Rectal smooth muscle tissue (tissue), 1 donor: ENCODE data around the gene CIRBP.

ENCODE experiments used
- H3K27ac ChIP-seq: one replicate; pipeline ENCODE4 v1.7.0; 2013; ENCODE audit warnings: low read depth, low read length, inconsistent platforms
- H3K27me3 ChIP-seq: one replicate; pipeline ENCODE4 v1.7.0; 2013; ENCODE audit warnings: low read length; ENCODE audit not compliant: control insufficient read depth, insufficient read depth
- H3K36me3 ChIP-seq: one replicate; pipeline ENCODE4 v1.7.0; 2013; ENCODE audit warnings: low read length; ENCODE audit not compliant: control insufficient read depth, insufficient read depth
- H3K4me1 ChIP-seq: one replicate; pipeline ENCODE4 v1.7.0; 2013; ENCODE audit warnings: low read length; ENCODE audit not compliant: control insufficient read depth, insufficient read depth
- H3K4me3 ChIP-seq: one replicate; pipeline ENCODE4 v1.7.0; 2013; ENCODE audit warnings: low read length
- H3K9ac ChIP-seq: one replicate; pipeline ENCODE4 v1.7.0; 2013; ENCODE audit warnings: low read length

Gene CIRBP

DNA sequence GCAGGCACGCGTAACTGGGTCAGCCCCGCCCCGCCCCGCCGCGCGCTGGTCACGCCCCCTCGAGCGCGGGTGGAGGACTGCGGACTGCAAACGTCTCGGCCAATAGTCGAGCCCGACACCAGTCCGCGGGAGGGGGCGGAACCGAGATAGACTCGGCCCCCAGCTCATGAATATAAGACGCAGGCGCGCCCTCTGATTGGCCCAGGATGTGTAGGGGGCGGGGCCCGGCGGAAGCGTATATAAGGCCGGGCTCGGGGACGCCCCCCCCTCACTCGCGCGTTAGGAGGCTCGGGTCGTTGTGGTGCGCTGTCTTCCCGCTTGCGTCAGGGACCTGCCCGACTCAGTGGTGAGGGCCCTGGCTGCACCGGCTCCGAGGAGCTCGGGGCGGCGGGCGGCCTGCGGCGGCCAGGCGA lies at the start of gene CIRBP:
Gene CIRBP (plus strand): TSS at position 268 of the 413 bp plus-strand sequence. CDS start 1,602 bp downstream, outside the sequence.
- Histone ChIP-seq H3K27ac (peak within 1 kb of the TSS; percentile 99), H3K36me3 (peaks cover 25% of the 10 kb centered on the region), H3K4me1 (peaks cover 63% of the 10 kb centered on the region), H3K27me3 (no peaks in the 10 kb centered on the region), H3K4me3 (peak within 1 kb of the TSS; percentile 97), H3K9ac (peak within 1 kb of the TSS; percentile 94)

DNA sequence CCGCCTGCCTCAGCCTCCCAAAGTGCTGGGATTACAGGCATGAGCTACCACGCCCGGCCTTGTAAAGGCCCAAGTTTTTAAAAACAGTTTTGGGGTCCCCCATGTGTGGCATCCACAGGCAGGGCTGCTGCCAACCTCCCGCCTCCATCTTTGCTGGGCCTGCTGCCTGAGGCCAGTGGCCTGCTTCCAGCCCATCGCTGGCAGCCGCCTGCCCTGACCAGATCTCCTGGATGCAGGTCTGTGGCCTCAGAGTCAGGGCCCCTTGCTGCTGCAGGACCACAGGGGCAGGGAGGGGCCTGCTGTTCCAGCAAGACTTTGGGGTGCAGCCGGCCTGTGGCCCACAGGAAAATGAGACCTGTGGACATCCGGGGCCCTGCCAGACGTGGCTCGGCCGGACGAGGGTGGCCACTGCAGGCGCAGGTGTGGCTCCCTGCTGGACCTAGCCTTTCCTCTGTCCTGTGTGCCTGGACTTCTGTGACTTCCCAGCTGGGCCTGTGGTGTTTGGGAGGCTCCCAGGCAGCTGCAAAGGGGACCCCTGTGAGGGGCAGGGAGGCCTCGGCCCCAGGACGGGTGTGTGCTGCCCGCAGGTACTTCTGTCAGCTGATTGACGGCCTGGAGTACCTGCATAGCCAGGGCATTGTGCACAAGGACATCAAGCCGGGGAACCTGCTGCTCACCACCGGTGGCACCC lies 49.2 kb upstream of the CIRBP start:
- Histone ChIP-seq H3K36me3 (peaks cover 16% of the 10 kb centered on the region), H3K9ac (no peak overlapping the region), H3K27ac (no peak overlapping the region), H3K4me3 (no peak overlapping the region), H3K4me1 (peaks cover 19% of the 10 kb centered on the region), H3K27me3 (no peaks in the 10 kb centered on the region)

DNA sequence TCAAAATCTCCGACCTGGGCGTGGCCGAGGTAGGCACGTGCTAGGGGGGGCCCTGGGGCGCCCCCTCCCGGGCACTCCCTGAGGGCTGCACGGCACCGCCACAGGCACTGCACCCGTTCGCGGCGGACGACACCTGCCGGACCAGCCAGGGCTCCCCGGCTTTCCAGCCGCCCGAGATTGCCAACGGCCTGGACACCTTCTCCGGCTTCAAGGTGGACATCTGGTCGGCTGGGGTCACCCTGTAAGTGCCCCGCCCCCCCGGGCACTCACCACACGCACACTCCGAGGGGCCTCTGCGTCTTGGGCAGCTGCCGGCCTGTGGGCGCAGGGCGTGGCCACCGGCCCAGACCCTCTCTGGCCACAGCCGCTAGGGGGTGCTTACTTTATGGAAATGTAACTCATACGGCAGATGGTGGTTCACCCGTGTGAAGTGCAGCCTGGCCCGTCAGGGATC lies 48.6 kb upstream of the CIRBP start:
- Histone ChIP-seq H3K36me3 (peaks cover 16% of the 10 kb centered on the region), H3K4me1 (peaks cover 14% of the 10 kb centered on the region), H3K9ac (no peak overlapping the region), H3K27me3 (no peaks in the 10 kb centered on the region), H3K27ac (no peak overlapping the region), H3K4me3 (no peak overlapping the region)

DNA sequence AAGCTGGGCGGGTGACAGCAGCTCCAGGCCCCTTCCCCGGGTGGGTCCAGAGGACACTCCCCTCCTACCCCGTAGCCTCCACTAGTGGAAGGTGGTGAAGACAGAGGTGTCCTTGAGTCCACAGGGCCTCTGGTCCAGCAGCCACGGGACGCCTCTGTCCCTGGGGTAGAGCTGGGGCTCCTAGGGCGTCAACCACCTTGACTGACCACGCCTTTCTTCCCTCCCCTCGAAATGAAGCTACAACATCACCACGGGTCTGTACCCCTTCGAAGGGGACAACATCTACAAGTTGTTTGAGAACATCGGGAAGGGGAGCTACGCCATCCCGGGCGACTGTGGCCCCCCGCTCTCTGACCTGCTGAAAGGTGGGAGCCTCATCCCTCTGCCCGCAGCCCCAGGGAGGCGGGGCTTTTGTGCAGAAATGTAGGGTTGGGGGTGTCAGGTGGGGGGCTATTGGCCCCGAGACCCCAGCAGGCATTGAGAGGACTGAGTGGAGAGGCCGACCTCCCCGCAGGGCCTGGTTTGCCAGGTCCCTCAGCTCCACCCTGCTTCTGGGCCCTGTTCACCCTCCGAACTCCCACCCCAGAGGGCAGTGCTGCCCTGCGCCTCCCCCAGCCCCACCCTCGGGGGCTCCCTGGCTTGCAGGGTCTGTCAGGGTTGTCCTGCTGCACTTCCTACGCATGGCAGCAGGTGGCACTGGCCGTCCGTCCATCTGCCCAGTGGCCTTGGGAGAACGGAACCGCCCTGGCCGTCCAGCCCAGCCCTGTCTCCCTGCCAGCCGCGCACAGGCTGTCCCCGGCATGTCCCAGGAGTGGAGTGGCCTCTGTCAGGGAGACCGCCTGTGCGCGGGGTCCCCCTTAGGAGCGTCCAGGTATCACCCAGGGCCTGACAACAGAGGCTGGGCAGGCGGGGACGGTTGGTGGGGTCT lies 47.9 kb upstream of the CIRBP start:
- H3K4me1 ChIP-seq = peaks cover 9% of the 10 kb centered on the region
- H3K9ac ChIP-seq = no peak overlapping the region
- peaks cover 16% of the 10 kb centered on the region for H3K36me3 ChIP-seq
- H3K4me3 ChIP-seq = no peak overlapping the region
- H3K27ac ChIP-seq = no peak overlapping the region
- H3K27me3 ChIP-seq = no peaks in the 10 kb centered on the region

DNA sequence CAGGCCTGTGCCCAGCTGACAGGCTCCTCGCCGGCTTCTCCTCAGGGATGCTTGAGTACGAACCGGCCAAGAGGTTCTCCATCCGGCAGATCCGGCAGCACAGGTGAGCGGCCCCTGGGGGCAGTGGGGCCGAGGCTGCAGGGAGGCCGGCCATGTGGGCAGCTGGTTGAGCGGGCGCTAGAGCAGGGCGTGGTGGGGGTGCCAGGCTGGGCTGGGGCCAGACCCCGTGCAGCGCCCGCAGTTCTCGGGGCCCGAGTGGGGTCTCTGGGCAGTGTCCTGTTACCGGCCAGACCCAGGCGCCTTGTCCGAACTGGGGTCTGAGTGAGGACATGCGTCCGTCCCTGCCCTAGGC lies 47.3 kb upstream of the CIRBP start:
- no peak overlapping the region for H3K27ac ChIP-seq

DNA sequence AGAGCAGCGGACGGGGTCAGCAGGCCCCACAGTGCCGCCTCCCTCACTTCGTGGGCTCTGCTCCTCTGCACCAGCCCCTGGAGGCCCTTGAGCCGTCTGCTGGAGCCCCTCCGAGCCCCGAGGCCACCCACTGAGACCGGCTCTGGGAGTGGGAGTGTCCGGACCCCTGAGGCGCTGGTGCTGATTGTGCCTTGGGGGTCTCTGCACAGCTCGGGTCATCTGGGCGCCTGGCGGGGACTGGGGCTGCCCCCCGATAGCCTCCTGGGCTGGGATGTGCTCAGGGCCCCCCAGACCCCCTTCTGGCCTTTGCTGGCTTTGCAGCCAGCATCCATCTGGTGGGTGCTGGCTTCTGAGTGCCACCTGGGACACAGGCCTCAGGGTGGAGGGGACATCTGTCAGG lies 46.7 kb upstream of the CIRBP start:
- Histone ChIP-seq H3K27ac (no peak overlapping the region), H3K9ac (no peak overlapping the region), H3K4me3 (no peak overlapping the region), H3K27me3 (no peaks in the 10 kb centered on the region), H3K36me3 (peaks cover 16% of the 10 kb centered on the region), H3K4me1 (peaks cover 9% of the 10 kb centered on the region)

More for the DNA sequence above, 47.3 kb upstream of the CIRBP start:
- no peak overlapping the region for H3K9ac ChIP-seq
- peaks cover 16% of the 10 kb centered on the region for H3K36me3 ChIP-seq
- peaks cover 9% of the 10 kb centered on the region for H3K4me1 ChIP-seq
- no peaks in the 10 kb centered on the region for H3K27me3 ChIP-seq
- no peak overlapping the region for H3K4me3 ChIP-seq

DNA sequence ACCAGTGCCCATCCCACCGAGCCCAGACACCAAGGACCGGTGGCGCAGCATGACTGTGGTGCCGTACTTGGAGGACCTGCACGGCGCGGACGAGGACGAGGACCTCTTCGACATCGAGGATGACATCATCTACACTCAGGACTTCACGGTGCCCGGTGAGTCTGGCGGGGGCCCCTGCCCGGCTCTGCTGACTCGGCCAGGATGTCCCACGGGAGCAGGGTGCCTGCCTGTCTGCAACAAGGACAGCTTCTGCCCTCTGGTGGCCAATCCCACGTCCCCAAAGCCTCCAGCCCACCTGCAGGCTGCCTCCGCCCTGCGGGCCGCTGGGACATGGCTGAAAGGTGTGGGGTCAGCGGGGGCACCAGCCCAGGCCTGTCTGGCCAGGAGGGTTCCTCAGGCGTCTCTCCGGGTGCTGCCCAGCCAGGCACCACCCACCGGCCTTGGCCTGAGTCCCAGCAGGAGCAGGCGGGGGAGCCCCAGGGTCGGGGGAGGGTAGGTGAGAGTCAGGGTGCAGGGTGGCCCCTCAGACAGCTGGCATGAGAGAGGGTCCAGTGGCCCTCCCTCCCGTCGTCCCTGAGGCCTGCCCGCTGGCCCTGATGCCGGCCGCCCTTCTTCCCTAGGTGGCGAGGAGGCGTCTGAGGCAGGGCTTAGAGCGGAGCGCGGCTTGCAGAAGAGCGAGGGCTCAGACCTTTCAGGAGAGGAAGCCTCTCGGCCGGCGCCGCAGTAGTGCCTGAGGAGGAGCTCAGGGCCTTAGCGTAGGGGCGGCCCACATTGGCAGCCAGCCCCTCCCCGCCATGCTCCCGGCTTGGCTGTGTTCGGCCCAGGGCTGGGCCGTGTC lies 45.9 kb upstream of the CIRBP start:
- Histone ChIP-seq H3K27ac (no peak overlapping the region), H3K9ac (no peak overlapping the region), H3K27me3 (no peaks in the 10 kb centered on the region), H3K4me1 (peaks cover 6% of the 10 kb centered on the region), H3K4me3 (no peak overlapping the region), H3K36me3 (peaks cover 16% of the 10 kb centered on the region)

DNA sequence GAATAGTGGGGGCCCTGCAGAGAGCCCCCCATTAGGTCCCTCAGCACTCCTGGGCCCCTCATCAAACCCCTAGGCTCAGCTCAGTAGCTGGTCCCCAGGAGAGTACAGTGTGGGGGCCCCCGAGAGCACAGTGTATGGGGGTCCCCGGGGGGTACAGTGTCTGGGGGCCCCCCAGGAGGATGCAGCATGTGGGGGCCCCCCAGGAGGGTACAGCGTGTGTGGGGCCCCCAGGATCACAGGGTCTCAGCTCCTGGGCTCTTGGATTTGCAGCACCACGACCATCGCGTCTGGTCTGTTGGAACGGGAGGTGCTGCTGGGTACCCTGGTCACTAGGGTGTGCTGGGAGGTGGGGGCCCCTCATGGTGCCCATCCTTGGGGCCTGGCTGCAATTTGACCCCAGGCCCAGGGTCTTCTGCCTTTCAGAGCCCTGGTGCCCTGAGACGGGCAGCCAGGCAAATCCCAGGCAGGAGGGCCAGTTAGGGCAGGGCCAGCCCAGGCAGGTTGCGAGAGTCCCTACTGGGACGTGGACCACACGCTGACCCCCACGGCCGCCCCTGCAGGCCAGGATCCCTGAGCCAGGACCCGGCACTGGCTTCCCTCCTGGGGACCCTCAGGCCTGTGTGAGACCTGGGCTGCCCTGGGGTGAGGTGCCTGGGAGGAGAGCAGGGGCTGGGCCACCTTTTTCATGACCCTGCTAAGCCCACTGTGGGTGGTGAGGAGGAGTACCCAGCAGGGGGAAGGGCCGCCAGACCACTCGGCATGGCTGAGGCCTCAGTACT lies 44.9 kb upstream of the CIRBP start:
- no peak overlapping the region for H3K9ac ChIP-seq
- H3K4me1 ChIP-seq = no peaks in the 10 kb centered on the region
- H3K4me3 ChIP-seq = no peak overlapping the region
- H3K27ac ChIP-seq = no peak overlapping the region
- peaks cover 16% of the 10 kb centered on the region for H3K36me3 ChIP-seq
- H3K27me3 ChIP-seq = no peaks in the 10 kb centered on the region

DNA sequence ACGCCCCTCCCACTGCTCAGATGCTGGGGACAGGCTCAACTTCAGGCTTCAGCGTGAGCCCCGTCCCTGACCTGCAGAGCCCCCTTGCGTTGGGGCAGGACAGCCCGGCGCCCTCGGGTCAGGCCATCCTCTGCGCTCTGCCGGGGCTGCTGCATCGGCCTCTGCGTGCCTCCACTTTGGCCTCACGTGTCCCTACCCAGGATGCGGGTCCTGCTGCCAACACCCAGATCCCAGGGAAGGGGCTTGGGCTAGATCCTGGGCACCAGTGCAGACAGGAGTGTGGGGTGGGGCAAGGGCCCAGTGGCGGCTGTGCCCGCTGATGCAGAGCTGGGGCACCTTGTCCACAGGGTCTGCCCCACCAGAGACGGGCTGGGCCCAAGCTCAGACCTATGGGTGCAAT lies 44.3 kb upstream of the CIRBP start:
- H3K9ac ChIP-seq = no peak overlapping the region
- no peak overlapping the region for H3K27ac ChIP-seq
- no peaks in the 10 kb centered on the region for H3K27me3 ChIP-seq
- no peaks in the 10 kb centered on the region for H3K4me1 ChIP-seq
- H3K4me3 ChIP-seq = no peak overlapping the region
- peaks cover 16% of the 10 kb centered on the region for H3K36me3 ChIP-seq

DNA sequence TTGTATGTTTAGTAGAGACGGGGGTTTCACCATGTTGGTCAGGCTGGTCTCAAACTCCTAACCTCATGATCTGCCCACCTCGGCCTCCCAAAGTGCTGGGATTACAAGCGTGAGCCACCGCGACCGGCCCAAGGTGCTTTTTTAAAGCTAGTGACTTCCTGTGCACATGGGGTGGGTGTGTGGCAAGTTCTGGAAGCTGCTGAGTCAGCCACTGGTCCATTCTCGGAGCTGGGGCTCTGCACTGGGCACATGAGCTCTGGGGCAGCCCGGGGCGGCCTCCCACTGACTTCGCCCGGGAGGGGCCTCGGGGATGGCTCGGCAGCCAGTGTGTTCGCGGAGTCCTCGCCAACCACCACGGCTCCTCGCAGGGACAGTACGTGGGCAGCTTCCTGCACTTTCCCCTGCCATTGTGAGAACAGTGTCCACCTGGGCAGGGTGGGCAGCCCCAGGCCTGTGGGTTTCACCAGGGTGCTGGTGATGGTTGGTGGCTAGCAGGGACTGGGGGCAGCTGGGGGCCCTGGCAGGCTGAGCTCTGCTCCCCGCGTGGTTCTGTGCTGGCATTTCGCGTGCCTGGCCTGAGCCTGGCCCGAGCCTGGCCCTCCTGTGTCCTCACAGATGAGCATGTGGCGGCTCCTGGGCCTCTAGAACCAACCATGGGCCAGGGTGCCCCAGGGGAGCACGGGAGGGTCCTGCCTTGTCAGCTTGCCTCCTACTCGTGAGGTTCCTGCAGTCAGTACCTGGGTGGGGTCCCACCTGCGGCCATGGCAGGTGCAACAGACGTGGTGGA lies 43.5 kb upstream of the CIRBP start:
- Histone ChIP-seq H3K4me1 (no peaks in the 10 kb centered on the region), H3K27ac (no peak overlapping the region), H3K27me3 (no peaks in the 10 kb centered on the region), H3K4me3 (no peak overlapping the region), H3K36me3 (peaks cover 16% of the 10 kb centered on the region), H3K9ac (no peak overlapping the region)

DNA sequence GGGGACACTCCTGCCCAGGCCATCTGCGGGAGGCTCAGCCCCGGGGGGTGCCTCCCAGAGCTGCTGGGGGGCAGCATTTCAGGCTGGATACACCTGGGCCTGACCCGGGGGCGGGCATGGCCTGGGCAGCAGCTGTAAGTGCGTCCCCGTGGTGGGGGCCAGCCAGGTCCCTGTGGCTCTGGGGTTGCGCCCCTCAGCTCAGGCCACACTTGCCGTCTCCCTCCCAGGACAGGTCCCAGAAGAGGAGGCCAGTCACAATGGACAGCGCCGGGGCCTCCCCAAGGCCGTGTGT lies 43.0 kb upstream of the CIRBP start:
- Histone ChIP-seq H3K9ac (no peak overlapping the region), H3K27me3 (no peaks in the 10 kb centered on the region), H3K4me1 (no peaks in the 10 kb centered on the region), H3K27ac (no peak overlapping the region), H3K4me3 (no peak overlapping the region), H3K36me3 (peaks cover 11% of the 10 kb centered on the region)
